KOPT-K1 (cell line): ENCODE results near the gene PRKAR1B.

Experiments used
- H3K27ac ChIP-seq: fragments of 200-600 bp; sonication (generic); 2 replicates; pipeline ENCODE4 v1.5.1; 2016; ENCODE audit warnings: antibody characterized with exemption, mild to moderate bottlenecking, low read depth, low read length; ENCODE audit not compliant: poor library complexity, severe bottlenecking
- H3K36me3 ChIP-seq: fragments of 200-600 bp; sonication (generic); 2 replicates; pipeline ENCODE4 v1.5.1; 2017; ENCODE audit warnings: antibody characterized with exemption, mild to moderate bottlenecking, low read length, moderate library complexity; ENCODE audit not compliant: insufficient read depth
- H3K9me3 ChIP-seq: fragments of 200-600 bp; sonication (generic); 2 replicates; pipeline ENCODE4 v1.5.1; 2017; ENCODE audit warnings: antibody characterized with exemption, low read length, mild to moderate bottlenecking; ENCODE audit not compliant: insufficient read depth, poor library complexity, severe bottlenecking

Gene PRKAR1B

DNA sequence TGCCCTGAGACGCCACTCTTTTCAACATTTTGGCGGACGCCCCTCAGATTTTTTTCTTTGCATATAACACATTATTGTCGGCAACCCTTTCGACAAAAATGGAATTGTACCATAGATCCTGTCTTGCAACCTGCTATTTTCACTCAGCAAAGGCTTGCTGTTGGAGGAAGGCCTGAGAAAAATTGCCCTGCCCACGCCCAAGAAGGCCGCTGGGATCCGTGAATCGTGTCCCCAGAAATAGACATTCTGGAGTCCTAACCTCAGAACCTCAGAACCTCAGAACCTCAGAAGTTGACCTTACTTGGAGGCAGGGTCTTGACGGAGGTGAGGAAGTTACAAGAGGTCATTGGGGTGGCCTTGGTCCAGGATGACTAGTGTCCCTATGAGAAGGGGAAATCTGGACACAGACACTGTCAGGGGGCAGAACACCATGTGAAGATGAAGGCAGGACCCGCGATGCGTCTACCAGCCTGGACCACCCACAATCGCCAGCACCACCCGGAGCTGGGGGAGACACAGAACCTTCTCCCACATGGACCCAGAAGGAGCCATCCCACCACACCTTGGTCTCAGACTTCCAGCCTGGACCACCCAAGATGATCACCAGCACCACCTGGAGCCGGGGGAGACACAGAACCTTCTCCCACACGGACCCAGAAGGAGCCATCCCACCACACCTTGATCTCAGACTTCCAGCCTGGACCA, 19.6 kb downstream of the PRKAR1B start:
- Histone ChIP-seq H3K36me3 (peaks cover 42% of the 10 kb centered on the region), H3K9me3 (peaks cover 14% of the 10 kb centered on the region), H3K27ac (no peak overlapping the region)

DNA sequence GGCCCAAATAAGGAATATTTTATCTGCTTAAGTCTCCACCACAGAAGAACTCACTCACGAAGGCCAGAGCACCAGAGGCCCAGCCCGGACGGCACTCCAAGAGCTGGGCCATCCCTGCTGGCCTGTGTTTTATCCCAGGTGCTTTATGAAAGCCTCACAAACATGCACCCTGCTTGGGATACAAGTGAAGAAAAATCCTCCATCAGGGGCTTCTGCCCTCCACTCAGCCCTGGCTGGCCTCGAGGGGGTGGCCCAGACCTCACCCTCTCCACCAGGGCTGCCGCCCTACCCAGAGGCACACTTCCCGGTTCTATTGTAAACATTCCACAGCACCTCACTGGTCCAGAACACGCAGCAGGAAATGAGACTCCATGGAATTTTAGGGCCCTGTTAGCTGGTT, 20.4 kb downstream of the PRKAR1B start:
- Histone ChIP-seq H3K9me3 (peaks cover 16% of the 10 kb centered on the region), H3K27ac (no peak overlapping the region), H3K36me3 (peaks cover 42% of the 10 kb centered on the region)

- Histone ChIP-seq H3K9me3 (peaks cover 16% of the 10 kb centered on the region), H3K27ac (no peak overlapping the region), H3K36me3 (peaks cover 50% of the 10 kb centered on the region)
Measured at GRCh38 chr7:703049-703448, 24.0 kb downstream of the PRKAR1B start.

- peaks cover 51% of the 10 kb centered on the region for H3K36me3 ChIP-seq
- H3K9me3 ChIP-seq = peaks cover 16% of the 10 kb centered on the region
- no peak overlapping the region for H3K27ac ChIP-seq
Measured at GRCh38 chr7:701086-701671, 25.9 kb downstream of the PRKAR1B start.

DNA sequence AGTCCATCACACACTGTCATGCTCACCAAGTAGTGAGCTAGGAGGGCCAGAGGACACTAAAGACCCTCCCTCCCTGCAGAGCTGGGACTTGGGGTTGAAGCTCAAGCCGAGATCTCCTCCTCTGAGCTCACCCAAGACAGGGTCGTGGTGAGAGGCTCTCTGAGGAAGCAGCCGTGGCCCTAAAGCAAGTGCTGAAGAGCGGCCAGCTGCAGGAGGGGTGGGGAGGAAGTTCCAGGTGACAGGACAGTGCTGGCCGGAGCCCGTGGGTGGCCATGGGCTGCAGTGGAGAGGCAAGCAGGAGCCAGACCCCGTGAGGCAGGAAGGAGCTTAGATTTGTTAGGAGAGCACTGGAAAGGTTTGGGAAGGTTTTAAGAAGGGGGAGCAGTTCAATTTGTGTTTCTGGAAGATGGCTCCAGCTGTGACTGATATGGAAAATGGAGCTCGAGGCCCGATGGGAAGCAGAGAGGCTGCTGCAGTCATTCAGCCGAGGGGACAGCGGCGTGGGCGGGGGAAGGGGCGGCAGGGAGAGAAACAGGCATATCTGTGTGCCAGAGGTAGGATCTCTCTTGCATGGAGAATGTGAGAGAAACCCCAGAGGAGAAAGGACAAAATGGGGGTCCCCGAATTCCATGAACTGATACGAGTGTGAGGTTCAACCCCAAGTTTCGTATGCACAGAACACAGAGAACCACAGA, 27.5 kb downstream of the PRKAR1B start:
- Histone ChIP-seq H3K27ac (no peak overlapping the region), H3K9me3 (peaks cover 16% of the 10 kb centered on the region), H3K36me3 (peaks cover 51% of the 10 kb centered on the region)

DNA sequence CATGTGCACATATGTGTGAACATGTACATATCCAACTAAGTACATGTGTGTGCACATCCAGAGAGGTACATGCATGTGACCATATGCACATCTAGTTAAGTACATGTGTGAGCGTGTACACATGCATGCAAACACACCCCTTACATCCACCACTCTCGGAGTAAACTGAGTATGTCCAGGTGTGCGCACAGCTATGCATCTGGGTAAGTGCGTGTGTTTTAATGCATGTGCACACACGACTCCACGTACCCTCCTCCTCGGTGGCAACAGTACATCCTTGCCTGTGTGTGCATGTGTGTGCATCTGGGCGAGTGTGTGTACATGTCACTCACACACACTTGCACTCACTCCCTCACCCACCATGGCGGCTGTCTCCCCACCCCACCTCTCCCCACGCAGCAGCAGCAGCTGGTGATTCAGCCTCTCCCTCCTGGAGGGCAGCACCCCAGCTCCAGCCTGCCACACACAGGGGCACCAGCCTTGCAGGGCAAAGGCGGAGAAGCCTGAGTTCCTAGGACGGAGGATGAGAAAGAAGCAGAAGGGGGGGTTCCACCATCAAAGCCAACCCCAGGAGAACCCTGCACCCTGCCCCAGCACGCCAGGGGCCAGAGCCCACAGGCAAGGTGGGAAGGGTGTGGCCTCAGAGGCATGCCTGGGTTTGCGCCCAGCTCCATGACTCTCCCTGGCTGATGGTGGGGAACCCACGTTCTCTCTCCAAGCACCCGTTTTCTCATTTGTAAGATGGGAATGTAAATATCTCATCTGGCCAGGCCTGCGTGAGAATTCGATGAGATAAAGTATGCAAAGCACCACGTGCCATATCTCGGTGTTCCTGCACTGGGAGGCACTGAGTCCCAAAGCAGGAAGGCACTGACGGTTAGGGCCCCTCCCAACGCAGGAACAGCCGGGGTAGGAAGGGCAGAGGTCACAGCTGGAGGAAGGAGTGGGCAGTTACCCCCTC, 28.3 kb downstream of the PRKAR1B start:
- peaks cover 53% of the 10 kb centered on the region for H3K36me3 ChIP-seq
- peaks cover 14% of the 10 kb centered on the region for H3K9me3 ChIP-seq
- H3K27ac ChIP-seq = no peak overlapping the region

- H3K27ac ChIP-seq = no peak overlapping the region
- peaks cover 4% of the 10 kb centered on the region for H3K9me3 ChIP-seq
- peaks cover 50% of the 10 kb centered on the region for H3K36me3 ChIP-seq
Measured at GRCh38 chr7:696812-697551, 30.1 kb downstream of the PRKAR1B start.

DNA sequence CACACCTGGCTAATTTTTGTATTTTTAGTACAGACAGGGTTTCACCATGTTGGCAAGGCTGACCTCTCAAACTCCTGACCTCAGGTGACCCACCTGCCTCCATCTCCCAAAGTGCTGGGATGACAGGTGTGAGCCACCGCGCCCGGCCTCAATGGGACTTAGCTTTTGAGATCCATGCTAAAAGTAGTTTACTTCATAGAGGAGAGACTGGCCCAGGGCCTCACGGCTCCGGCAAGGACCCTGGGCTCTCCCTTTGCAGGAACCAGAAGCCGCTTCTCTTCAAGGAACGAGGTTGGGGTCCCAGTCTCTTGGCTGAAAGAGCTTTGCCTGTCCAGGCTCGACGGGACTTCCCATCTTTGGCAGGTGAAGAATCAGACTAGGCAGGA, 30.7 kb downstream of the PRKAR1B start:
- peaks cover 10% of the 10 kb centered on the region for H3K9me3 ChIP-seq
- H3K27ac ChIP-seq = no peak overlapping the region
- peaks cover 56% of the 10 kb centered on the region for H3K36me3 ChIP-seq

DNA sequence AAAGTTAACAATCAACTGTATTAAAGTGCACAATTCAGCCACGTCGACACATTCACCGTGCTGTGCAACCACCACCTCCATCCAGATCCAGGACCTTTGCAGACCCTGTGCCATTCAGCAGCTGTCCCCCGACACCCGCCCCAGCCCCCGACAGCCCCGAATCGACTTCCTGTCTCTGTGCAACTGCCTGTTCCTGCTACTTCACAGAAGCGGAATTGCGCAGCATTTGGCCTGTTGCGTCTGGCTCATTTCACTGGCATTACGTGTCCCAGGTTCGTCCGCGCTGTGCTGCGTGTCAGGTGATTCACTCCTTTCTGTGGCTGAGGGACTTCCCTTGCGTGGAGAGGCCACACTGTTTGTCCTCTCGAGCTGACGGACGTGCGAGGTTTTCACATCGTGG, 33.8 kb downstream of the PRKAR1B start:
- H3K9me3 ChIP-seq = peaks cover 41% of the 10 kb centered on the region
- no peak overlapping the region for H3K27ac ChIP-seq
- H3K36me3 ChIP-seq = peaks cover 54% of the 10 kb centered on the region

- Histone ChIP-seq H3K9me3 (peaks cover 59% of the 10 kb centered on the region), H3K27ac (no peak overlapping the region), H3K36me3 (peaks cover 49% of the 10 kb centered on the region)
Measured at GRCh38 chr7:691361-692045, 35.6 kb downstream of the PRKAR1B start.

DNA sequence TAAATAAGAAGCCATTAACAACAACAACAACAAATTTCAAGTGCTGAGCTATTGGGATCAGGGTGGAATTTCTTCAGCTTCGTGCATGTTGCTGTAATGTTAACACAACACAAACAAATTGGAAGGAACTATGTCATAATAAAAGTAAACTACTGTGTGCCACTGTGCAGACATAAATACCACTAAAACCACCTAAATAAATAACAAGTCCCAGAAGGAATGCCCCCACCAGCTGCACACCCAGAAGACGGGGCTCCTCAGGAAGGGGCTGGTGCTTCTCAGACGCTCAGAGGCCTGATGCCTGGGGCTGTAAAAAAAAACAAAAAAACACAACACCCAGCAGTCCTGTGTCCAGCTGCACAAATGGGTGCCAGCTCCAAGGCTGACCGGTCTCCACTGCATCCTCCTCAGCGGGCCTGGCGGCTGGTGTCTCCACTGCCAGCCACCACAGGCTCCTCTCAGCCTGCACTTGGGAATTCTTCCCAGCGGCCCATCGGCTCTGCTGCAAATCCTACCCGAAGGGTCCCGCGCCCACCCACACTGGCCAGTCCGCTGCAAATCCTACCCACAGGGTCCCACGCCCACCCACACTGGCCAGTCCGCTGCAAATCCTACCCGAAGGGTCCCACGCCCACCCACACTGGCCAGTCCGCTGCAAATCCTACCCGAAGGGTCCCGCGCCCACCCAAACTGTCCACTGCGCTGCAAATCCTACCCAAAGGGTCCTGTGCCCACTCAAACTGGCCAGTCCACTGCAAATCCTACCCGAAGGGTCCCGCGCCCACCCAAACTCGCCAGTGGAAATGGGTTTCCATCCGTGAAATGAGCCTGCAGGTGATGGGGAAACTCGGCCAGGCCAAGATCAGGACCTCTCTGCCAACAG, 36.4 kb downstream of the PRKAR1B start:
- peaks cover 46% of the 10 kb centered on the region for H3K36me3 ChIP-seq
- H3K9me3 ChIP-seq = peaks cover 67% of the 10 kb centered on the region
- H3K27ac ChIP-seq = no peak overlapping the region

GRCh38 chr7:685540-685939, 41.5 kb downstream of the PRKAR1B start:
- Histone ChIP-seq H3K36me3 (peaks cover 53% of the 10 kb centered on the region), H3K9me3 (peaks cover 95% of the 10 kb centered on the region)

DNA sequence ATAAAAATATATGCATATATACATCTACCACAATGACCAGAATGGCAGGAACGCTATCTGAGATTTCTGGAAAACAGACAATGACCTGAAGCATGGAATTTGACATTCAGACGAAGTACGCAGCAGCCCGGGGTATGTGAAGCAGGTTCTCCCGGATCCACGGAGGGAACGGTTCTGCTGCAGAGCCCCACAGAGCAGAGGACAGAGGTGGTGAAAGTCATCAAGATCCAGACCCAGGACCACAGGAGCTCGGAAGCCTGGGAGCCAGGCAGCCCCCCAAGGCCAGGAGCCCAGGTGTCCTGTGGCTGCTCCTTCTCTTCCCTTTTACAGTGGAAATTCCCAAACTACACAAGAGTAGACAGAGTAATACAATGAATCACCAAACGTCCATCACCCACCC, 42.7 kb downstream of the PRKAR1B start:
- Histone ChIP-seq H3K9me3 (peaks cover 86% of the 10 kb centered on the region), H3K36me3 (peaks cover 58% of the 10 kb centered on the region), H3K27ac (no peak overlapping the region)

More at GRCh38 chr7:685540-685939, 41.5 kb downstream of the PRKAR1B start:
- H3K27ac ChIP-seq = no peak overlapping the region
